ENCODE results near the gene ELF5.

Gene ELF5

GRCh38 chr11:34476849-34477248 is 36.7 kb downstream of the ELF5 start:
- TF ChIP-seq CTCF (IDR thresholded peaks at IDR 0.05; ENCODE audit: low read depth, low read length, missing control alignments) = no peak
- DNase-seq (ENCODE audit: extremely low read depth, low read depth) = no peak

DNA sequence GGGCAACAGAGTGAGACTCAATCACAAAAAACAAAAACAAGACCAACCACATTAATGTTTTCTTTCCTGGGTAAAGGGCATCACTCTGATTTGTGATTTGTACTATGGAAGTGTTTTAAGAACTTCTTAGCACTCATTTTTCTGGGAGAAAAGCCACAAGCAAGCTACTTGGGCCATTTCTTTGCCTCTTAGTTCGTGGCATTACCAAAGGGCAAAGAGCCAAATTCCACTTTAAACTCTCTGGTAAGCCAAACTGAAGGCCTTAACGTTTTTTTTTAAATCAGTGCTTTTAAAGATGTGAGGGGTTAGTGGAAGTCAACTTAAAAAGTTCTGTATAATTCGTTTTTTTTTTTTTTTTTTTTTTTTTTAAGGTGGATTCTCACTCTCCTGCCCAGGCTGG is 37.9 kb downstream of the ELF5 start:
- TF ChIP-seq CTCF (IDR thresholded peaks at IDR 0.05; ENCODE audit: low read depth, low read length, missing control alignments) = no peak
- no peak for DNase-seq (ENCODE audit: extremely low read depth, low read depth)
- H3K4me3 ChIP-seq (replicated peaks; ENCODE audit: low read depth, low read length) = no peak overlapping the region

More at GRCh38 chr11:34476849-34477248, 36.7 kb downstream of the ELF5 start:
- no peak overlapping the region for H3K4me3 ChIP-seq (replicated peaks; ENCODE audit: low read depth, low read length)

GRCh38 chr11:34473603-34474169 is 39.9 kb downstream of the ELF5 start:
- no peak for TF ChIP-seq CTCF (IDR thresholded peaks at IDR 0.05; ENCODE audit: low read depth, low read length, missing control alignments)
- no peak overlapping the region for H3K4me3 ChIP-seq (replicated peaks; ENCODE audit: low read depth, low read length)
- DNase-seq (ENCODE audit: extremely low read depth, low read depth) = no peak

DNA sequence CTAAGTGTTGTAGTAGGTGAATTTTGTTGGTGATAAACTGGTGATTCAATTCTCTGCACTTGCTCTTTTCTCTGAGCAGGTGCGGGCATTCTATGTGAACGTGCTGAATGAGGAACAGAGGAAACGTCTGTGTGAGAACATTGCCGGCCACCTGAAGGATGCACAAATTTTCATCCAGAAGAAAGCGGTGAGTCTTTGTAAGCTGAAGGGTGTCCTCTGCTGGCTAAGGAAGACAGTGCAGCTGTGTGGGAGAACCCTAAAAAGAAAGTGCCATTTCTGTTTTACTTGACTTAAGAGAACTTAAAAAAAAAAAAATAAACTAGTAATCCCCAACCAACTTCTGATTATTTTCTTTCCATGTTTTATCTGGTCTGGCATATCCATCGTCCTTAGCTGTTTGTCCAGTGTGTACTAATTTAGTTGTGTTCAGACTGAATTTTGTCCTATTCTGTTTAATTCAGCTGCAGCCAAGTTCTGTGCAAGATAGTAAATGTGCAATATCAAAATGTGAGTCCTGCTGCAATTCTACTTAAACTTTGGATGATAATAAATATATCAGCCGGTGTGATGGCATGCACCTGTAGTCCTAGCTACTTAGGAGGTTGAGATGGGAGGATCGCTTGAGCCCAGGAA is 45.3 kb downstream of the ELF5 start:
- DNase-seq (ENCODE audit: extremely low read depth, low read depth) = peak; percentile 9

DNA sequence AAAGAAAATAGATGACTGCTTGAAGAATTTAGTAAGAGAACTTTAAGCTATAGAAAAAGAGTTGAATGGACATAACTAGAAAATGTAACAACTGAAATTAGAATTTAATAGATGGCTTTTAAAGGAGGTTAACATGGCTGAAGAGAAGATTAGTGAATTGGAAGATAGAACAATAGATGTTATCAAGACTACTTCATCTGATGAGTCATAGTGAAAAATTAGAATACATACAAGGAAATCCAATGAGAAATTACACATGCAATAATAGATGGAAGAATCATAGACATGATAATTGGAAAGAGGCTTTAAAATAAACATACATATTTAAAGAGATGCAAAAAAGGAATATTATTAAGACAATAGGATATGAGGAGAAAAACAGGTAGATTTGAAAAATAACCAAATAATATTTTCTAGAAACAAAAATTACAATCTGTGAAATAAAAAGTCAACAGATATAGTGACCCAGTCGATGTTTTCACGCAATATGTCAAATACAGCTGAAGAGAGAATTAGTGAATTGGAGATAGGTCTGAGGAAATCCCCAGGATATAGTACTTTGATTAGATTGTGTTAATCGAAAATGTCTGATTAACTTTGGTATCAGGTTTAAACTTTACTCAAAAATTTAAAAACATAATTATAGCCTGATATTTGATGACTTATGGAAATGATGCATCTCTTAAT is 46.6 kb downstream of the ELF5 start:
- no peak overlapping the region for H3K4me3 ChIP-seq (replicated peaks; ENCODE audit: low read depth, low read length)
- DNase-seq (ENCODE audit: extremely low read depth, low read depth) = no peak
- no peak for TF ChIP-seq CTCF (IDR thresholded peaks at IDR 0.05; ENCODE audit: low read depth, low read length, missing control alignments)

More for the DNA sequence above, 45.3 kb downstream of the ELF5 start:
- TF ChIP-seq CTCF (IDR thresholded peaks at IDR 0.05; ENCODE audit: low read depth, low read length, missing control alignments) = peak; percentile 75
- no peak overlapping the region for H3K4me3 ChIP-seq (replicated peaks; ENCODE audit: low read depth, low read length)

DNA sequence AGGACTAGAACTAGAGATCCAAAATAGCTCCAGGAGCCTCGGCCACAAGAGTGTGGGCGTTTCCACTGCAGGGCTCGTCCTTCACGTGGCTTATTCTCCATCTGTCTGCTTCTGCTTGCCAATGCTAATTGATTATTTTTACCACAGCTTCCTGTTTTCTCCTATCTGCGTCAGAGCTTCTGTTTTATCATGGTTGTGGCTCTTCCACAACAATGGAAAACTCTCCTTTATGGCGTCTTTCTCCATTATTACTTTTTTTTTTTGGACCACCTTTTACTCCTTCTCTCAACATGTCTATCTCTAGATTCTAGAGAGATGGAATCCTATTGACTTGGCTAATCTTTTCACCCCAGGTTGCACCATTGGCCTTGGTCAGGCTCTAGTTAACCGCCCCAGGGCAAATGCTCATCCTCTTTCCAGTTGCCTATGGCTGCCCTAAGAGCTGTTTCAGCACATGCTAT is 49.0 kb downstream of the ELF5 start:
- no peak overlapping the region for H3K4me3 ChIP-seq (replicated peaks; ENCODE audit: low read depth, low read length)
- no peak for TF ChIP-seq CTCF (IDR thresholded peaks at IDR 0.05; ENCODE audit: low read depth, low read length, missing control alignments)
- DNase-seq (ENCODE audit: extremely low read depth, low read depth) = no peak

Measured in HFF-Myc (cell line).